GM18507 (cell line): ENCODE results near the gene GGT6.
"Not testable (repeated sequence)": the region's sequence is repeated elsewhere in the genome, so short reads cannot be mapped to it uniquely, and the experiment has no call there.

Experiments used
- DNase-seq: peaks from one replicate; pipeline ENCODE4 v3.0.0; 2011; ENCODE audit warnings: low read depth; ENCODE audit not compliant: insufficient read length; ENCODE audit errors: extremely low spot score
- FAIRE-seq: peaks from 2 replicates; lab custom pipeline; 2011; peaks lifted over from hg19 to GRCh38; lab: Jason Lieb, UNC

GGT6 gene

GRCh38 chr17:4560421-4560820, at the start of gene GGT6:
TSS of gene GGT6 (minus strand) at chr17:4560577. CDS start at chr17:4560521, 56 bp downstream.
- no peak for DNase-seq
- no peak for FAIRE-seq

GRCh38 chr17:4610162-4610561, 49.8 kb upstream of the GGT6 start:
- FAIRE-seq, result no peak

DNA sequence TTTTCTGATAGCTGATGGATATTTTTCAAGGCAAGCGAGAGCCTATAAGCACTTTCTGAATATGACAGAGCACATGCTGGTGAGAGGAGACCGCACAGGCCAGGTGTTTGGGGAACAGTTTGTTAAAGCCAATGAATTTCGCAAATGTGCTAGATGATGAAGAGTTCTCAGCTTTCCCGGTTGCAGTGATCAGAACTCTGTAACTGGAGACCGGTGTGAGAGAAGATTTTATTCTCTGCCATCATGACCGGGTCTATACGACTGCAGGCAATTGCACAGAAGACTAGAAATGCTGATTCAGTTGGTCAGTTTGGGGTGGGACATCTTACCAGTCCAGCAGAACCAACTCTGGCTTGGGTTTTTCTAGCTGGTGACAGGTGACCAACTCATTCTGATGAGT, 49.4 kb upstream of the GGT6 start:
- DNase-seq (no peak), FAIRE-seq (no peak)

More at GRCh38 chr17:4610162-4610561, 49.8 kb upstream of the GGT6 start:
- DNase-seq, result no peak

GRCh38 chr17:4607773-4608187, 47.4 kb upstream of the GGT6 start:
- DNase-seq (no peak), FAIRE-seq (no peak)

- no peak for DNase-seq
- FAIRE-seq, result no peak
These were observed 46.9 kb upstream of the GGT6 start for GRCh38 chr17:4607261-4607741.

DNA sequence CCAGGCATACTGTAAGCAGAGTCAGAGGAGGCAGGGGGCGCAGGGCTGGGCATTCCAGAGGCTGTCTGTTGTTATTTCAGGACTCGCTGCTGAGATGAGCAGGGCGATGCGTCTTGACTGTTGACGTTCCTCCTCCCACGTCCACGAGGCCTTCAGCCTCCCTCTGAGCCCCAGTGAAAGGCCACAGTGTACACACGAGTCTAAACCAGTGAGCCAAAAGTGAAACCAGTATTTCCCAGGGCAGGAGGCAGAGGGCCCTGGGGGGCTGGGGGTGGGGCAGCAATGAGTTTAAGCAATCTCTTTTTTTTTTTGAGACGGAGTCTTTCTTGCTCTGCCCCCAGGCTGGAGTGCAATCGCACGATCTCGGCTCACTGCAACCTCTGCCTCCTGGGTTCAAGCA, 45.4 kb upstream of the GGT6 start:
- FAIRE-seq (no peak), DNase-seq (no peak)

- DNase-seq, FAIRE-seq: not testable (repeated sequence)
These were observed 44.4 kb upstream of the GGT6 start for GRCh38 chr17:4604736-4605135.

GRCh38 chr17:4604111-4604644, 43.8 kb upstream of the GGT6 start:
- FAIRE-seq, result no peak
- DNase-seq, result no peak

DNA sequence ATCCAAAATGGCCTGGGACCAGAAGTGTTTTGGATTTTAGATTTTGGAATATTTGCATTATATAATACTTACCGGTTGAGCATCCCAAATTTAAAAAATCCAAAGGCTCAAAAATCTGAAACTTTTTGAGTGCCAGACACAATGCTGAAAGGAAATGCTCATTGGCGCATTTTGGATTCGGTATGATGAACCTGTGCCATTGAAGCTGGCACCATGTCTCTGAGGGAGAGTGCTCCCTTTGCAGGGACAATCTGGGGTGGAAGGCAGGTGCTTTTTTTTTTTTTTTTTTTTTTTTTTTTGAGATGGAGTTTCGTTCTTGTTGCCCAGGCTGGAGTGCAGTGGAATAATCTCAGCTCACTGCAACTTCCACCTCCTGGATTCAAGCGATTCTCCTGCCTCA, 41.7 kb upstream of the GGT6 start:
- DNase-seq, result no peak
- FAIRE-seq, result no peak

GRCh38 chr17:4601326-4601725, 40.9 kb upstream of the GGT6 start:
- FAIRE-seq (no peak), DNase-seq (no peak)

DNA sequence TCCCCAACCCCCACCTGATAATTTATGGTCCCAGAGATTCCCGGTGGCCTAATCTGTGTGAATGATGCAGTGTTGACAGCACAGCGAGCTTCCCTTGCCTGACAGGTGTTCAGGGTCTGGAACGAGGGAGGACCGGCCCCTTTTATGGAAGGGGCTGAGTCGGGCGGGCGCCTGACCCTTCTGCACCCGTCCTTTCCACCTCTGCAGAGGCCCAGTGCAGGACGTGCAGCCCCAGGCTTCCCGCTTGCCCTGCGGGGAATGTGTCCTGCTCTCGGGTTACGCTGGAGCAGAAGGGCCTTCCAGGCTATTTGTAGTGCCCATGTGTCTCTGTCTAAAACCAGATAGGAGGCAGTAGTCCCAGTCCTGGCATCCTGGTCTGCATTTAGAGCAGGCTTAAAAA, 40.2 kb upstream of the GGT6 start:
- no peak for DNase-seq
- no peak for FAIRE-seq

DNA sequence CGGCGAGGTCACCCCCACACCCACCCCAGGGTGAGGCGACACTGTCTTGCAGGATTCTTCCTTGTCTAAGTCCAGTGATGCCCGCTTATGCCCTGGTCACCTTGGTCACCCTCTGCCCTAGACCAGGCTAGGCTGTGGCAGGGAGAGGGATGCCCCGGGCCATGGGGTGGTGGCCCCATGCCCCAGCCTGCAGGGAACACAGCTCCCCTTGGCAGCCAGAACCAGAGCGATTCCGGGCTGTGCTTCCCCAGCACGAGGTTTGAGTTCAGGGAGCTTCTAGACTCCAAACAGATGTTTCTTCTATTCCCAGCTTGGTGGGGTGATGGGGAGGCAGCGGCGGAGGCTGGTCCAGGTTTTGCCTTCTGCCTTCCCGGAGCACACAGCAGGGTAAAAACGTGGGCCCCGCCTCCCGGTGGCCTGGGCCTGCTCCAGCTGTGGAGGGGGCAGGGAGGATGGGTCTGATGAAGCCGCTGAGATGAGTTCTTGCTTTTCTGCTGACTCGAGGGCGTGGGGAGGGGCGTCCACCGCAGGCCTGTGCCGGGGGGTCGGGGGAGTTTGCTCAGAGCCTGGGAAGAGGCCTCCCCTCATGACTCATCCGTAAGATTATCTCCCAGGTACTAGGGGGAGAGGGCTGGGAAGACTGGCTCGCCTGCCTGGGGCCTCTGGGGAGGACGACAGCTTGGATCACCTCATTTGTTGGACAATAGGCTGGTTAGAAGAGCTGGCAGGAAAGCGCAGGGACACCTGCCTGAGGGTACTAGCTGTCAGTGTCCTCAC, 39.3 kb upstream of the GGT6 start:
- DNase-seq (no peak), FAIRE-seq (no peak)

- no peak for DNase-seq
- FAIRE-seq, result no peak
These were observed 38.6 kb upstream of the GGT6 start for GRCh38 chr17:4598776-4599504.

- FAIRE-seq (no peak), DNase-seq (no peak)
These were observed 37.6 kb upstream of the GGT6 start for GRCh38 chr17:4597975-4598374.

- FAIRE-seq, result no peak
- DNase-seq, result no peak
These were observed 36.4 kb upstream of the GGT6 start for GRCh38 chr17:4596636-4597380.

DNA sequence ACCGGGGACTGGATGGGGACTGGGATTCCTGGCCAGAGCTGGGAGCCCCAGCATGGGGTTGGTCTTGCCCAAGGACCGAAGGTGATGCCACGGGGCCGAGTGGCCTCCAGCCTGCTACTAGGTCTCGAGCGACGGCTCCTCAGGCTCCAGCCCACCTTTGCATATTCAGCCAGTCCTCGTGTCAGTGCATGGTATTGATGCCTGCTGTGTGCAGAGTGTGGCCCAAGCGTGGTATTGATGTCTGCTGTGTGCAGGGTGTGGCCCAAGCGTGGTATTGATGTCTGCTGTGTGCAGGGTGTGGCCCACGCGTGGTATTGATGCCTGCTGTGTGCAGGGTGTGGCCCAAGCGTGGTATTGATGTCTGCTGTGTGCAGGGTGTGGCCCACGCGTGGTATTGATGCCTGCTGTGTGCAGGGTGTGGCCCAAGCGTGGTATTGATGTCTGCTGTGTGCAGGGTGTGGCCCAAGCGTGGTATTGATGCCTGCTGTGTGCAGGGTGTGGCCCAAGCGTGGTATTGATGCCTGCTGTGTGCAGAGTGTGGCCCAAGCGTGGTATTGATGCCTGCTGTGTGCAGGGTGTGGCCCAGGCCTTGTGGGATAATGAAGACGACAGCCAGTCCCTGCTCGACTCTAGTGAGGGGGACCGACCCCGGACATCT, 35.4 kb upstream of the GGT6 start:
- not testable (repeated sequence) for DNase-seq, FAIRE-seq

DNA sequence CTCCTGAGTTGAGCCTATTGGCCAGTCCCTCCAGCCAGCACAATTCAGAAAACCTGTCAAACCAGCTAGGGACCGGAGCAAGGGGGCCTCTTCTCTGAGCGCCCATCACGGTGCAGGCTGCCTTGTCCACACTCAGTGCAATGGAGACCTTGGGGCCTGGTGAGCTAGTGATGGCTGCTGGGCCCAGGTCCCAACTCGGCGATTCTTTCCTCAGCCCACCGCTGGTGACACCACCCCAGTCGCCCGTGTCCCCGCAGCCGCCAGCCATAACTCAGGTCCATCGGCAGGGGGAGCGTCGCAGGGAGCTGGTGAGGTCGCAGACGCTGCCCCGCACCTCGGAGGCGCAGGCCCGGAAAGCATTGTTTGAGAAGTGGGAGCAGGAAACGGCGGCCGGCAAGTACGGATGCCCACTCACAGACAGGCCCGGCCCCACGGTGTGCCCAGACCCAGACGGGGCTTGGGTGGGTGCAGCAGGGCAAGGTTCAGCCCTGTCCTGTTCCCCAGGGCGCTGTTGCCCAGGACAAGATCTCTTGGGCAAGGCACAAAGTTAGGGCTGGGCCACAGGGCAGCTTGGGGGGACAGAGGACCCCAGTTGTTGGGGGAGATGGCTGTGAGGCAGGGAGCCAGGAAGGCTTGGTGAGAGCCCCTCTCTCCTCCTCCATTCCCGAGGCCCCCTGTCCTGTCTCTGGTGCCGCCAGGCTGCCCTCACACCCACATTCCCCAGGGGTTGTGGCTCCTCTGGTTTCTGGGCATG, 34.7 kb upstream of the GGT6 start:
- FAIRE-seq (no peak), DNase-seq (no peak)

DNA sequence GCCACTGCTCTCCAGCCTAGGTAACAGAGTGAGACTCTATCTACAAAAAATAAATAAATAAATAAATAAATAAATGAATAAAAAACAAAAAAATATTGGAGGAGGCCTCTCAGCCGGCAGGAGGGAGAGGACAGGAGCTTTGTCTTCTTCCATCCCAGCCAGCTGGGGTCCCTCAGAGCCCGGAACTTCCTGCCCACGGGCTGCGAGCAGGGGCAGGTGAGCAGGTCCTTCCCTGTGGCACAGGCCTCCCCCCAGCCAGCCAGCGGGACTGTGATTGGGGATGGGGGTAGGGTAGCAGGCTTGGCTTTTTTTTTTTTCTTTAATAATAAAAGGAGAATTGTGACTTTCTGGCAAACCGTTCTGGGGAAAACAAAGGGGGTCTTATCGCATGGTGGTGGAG, 34.0 kb upstream of the GGT6 start:
- no peak for FAIRE-seq
- DNase-seq, result no peak

- FAIRE-seq, result no peak
- no peak for DNase-seq
These were observed 32.6 kb upstream of the GGT6 start for GRCh38 chr17:4593021-4593421.
